DMS114 treated with DMSO at 0.1 percent for 48 hours (cell line): Measurements from ENCODE around the gene MAP10.

Experiments
- DNase-seq: peaks from one replicate; lab custom pipeline; 2025; ENCODE audit not compliant: unreplicated experiment; lab: John Stamatoyannopoulos, UW

MAP10 gene

DNA sequence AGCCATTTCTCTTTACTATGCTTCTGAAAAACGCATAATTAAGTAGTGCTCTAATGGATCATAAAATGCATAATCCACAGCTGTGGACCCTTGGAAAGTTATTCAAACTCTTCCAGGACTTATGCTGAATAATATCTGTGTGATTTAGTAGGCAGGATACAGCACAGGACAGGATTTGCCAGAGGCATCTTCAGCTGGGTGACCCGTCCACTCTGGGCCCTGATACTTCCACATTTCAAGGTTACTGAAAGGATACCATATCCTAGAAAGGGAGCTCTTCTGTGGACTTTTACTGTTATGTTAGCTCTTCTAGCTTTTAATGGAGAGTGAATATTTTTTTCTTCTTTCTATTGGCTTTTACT lies 49.6 kb downstream of the MAP10 start:
- DNase-seq, result no peak

DNA sequence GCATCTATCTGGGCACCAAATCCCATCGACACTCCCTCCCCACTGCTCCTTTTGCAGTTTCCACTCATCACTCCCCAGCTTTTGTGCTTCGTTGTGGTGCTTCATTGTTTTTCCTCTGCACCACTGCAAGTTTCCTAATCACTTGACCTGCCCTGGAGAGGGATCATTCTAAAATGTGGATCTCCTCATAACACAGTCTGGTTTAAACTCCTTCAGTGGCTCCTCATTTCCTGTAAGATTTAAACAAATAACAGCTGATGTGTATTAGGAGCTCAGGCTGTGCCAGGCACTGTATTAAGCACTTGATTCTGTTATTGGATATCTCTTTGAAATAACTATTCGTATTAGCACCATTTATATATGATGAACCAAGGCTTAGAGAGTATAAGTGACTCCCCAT lies 51.3 kb downstream of the MAP10 start:
- no peak for DNase-seq
